ENCODE data around the gene SEMA3F. TPM values are rescaled to one million over a fixed set of nuclear protein-coding genes. Genes with fewer than 3 reads are reported as not detected.

SEMA3F gene
- total and polyA plus RNA-seq, 2 donors (not counting 3 experiments of a cell fraction or from before 2014, with no cell fraction given): 65.8 to 99.1 TPM

- Histone ChIP-seq H3K4me3 (replicated peaks in 1 of 3; ENCODE audit: insufficient read depth in 1 of 3, low read depth in 1 of 3, low read length in 3 of 3) (no peak overlapping the region), H3K79me2 (ENCODE audit: control insufficient read depth, insufficient read depth, low read length) (peaks cover 15% of the 10 kb centered on the region), H2AFZ (ENCODE audit: low read depth, low read length) (no peak overlapping the region), H3K9me3 (replicated peaks; ENCODE audit: control insufficient read depth, insufficient read depth, low read length) (no peaks in the 10 kb centered on the region), H3K36me3 (ENCODE audit: control insufficient read depth in 2 of 2, extremely low read depth in 1 of 2, insufficient read depth in 2 of 2, low read length in 2 of 2) (no peaks in the 10 kb centered on the region), H3K9me1 (replicated peaks; ENCODE audit: control insufficient read depth, extremely low read depth, insufficient read depth, low read length) (no peaks in the 10 kb centered on the region), H3K4me1 (ENCODE audit: control insufficient read depth, extremely low read depth, insufficient read depth, low read length) (peaks cover 6% of the 10 kb centered on the region), H3K27me3 (ENCODE audit: control insufficient read depth in 2 of 2, insufficient read depth in 2 of 2, low read length in 2 of 2) (no peaks in the 10 kb centered on the region), H3K9ac (replicated peaks; ENCODE audit: extremely low read depth, insufficient read depth, low read length) (no peak overlapping the region), H4K20me1 (replicated peaks; ENCODE audit: control insufficient read depth, extremely low read depth, insufficient read depth, low read length) (no peaks in the 10 kb centered on the region), H3K4me2 (ENCODE audit: insufficient read depth, low read length) (no peak overlapping the region), H3K27ac (ENCODE audit: insufficient read depth, low read depth, low read length) (no peak overlapping the region)
- POLR2A ChIA-PET: interaction anchor here (0.7 kb wide), 1 partner anchor 11 kb away, joined by 4 read pairs; no protein-coding TSS in a partner anchor
- no TSS peak for BruUV-seq (replicated peaks)
- TF ChIP-seq FOS (IDR thresholded peaks at IDR 0.05; ENCODE audit: borderline replicate concordance, insufficient read depth, low read length) (no peak), GATA2 (IDR thresholded peaks at IDR 0.05; ENCODE audit: insufficient read depth, insufficient read length, low read depth, low read length) (no peak)
- CTCF ChIA-PET: no interaction called here
- dilution Hi-C loops (cut with MboI; ENCODE audit: extremely low pct_ligation_motif_present, low sequenced_read_pairs): no loop called here
- no peak for FAIRE-seq
- DNase-seq (ENCODE audit: low read depth, low spot score): no peak
- intact Hi-C loops (cut with micrococcal nuclease): no loop called here
Observed at GRCh38 chr3:50232303-50232702, 77.2 kb downstream of the SEMA3F start.

- FAIRE-seq: no peak
- BruUV-seq (replicated peaks): no TSS peak
- dilution Hi-C loops (cut with MboI; ENCODE audit: extremely low pct_ligation_motif_present, low sequenced_read_pairs): no loop called here
Observed at GRCh38 chr3:50233176-50233575, 78.1 kb downstream of the SEMA3F start.

More at GRCh38 chr3:50233176-50233575, 78.1 kb downstream of the SEMA3F start:
- CTCF ChIA-PET: interaction anchor here (0.6 to 1.6 kb wide), 3 partner anchors 10 to 44 kb away, joined by 3 to 8 read pairs (median 3); no protein-coding TSS in a partner anchor
- H3K36me3 ChIP-seq (ENCODE audit: control insufficient read depth in 2 of 2, extremely low read depth in 1 of 2, insufficient read depth in 2 of 2, low read length in 2 of 2): no peaks in the 10 kb centered on the region
- POLR2A ChIA-PET: interaction anchor here (1.2 kb wide), 1 partner anchor 34 kb away, joined by 5 read pairs; no protein-coding TSS in a partner anchor
- H3K27me3 ChIP-seq (ENCODE audit: control insufficient read depth in 2 of 2, insufficient read depth in 2 of 2, low read length in 2 of 2): no peaks in the 10 kb centered on the region
- TF ChIP-seq MYC (IDR thresholded peaks at IDR 0.05; ENCODE audit: low read depth, low read length): no peak
- no peak for TF ChIP-seq EZH2 (IDR thresholded peaks at IDR 0.05; ENCODE audit: borderline replicate concordance, low read depth, low read length, severe bottlenecking)
- no peak for TF ChIP-seq JUN (IDR thresholded peaks at IDR 0.05; ENCODE audit: borderline replicate concordance, insufficient read depth, insufficient read length, low read depth)
- TF ChIP-seq POLR2AphosphoS5 (IDR thresholded peaks at IDR 0.05; ENCODE audit: insufficient read depth, low read depth, low read length): no peak
- TF ChIP-seq GATA2 (IDR thresholded peaks at IDR 0.05; ENCODE audit: insufficient read depth, insufficient read length, low read depth, low read length): no peak
- TF ChIP-seq POLR2A (IDR thresholded peaks at IDR 0.05; ENCODE audit: low read depth, low read length): no peak
- no peak for TF ChIP-seq CTCF (IDR thresholded peaks at IDR 0.05; ENCODE audit: extremely low read depth in 1 of 2, insufficient read depth in 1 of 2, low read depth in 1 of 2, low read length in 2 of 2)
- TF ChIP-seq MAX (IDR thresholded peaks at IDR 0.05; ENCODE audit: insufficient read depth, insufficient read length): no peak
- DNase-seq (ENCODE audit: low read depth, low spot score): no peak
- no peak overlapping the region for H3K4me2 ChIP-seq (ENCODE audit: insufficient read depth, low read length)
- H3K9ac ChIP-seq (replicated peaks; ENCODE audit: extremely low read depth, insufficient read depth, low read length): no peak overlapping the region
- H3K27ac ChIP-seq (ENCODE audit: insufficient read depth, low read depth, low read length): no peak overlapping the region
- no peaks in the 10 kb centered on the region for H3K9me3 ChIP-seq (replicated peaks; ENCODE audit: control insufficient read depth, insufficient read depth, low read length)
- intact Hi-C loops (cut with micrococcal nuclease): no loop called here
- no peaks in the 10 kb centered on the region for H3K9me1 ChIP-seq (replicated peaks; ENCODE audit: control insufficient read depth, extremely low read depth, insufficient read depth, low read length)
- peaks cover 22% of the 10 kb centered on the region for H3K79me2 ChIP-seq (ENCODE audit: control insufficient read depth, insufficient read depth, low read length)
- H4K20me1 ChIP-seq (replicated peaks; ENCODE audit: control insufficient read depth, extremely low read depth, insufficient read depth, low read length): no peaks in the 10 kb centered on the region
- no peak overlapping the region for H2AFZ ChIP-seq (ENCODE audit: low read depth, low read length)
- H3K4me3 ChIP-seq (replicated peaks in 1 of 3; ENCODE audit: insufficient read depth in 1 of 3, low read depth in 1 of 3, low read length in 3 of 3): no peak overlapping the region
- H3K4me1 ChIP-seq (ENCODE audit: control insufficient read depth, extremely low read depth, insufficient read depth, low read length): peaks cover under 1% of the 10 kb centered on the region

All from endothelial cell of umbilical vein (primary cell).